MCF 10A (cell line): ENCODE results near the gene MVB12A. TPM values are rescaled to one million over a fixed set of nuclear protein-coding genes. Genes with fewer than 3 reads are reported as not detected.

Experiments used
- BruUV-seq: library from RNA; stranded (reverse); fragments of 400-500 nt; replicated peaks from 2 replicates; lab custom pipeline; 2021; lab: Mats Ljungman, UMichigan
- CTCF ChIA-PET: fragments of 300-600 bp; sonication (Branson Sonifier 250); formaldehyde crosslinking; extraction: SDS; loops from one replicate; lab custom pipeline; 2021; ENCODE audit warnings: antibody characterized with exemption, inconsistent platforms; lab: Yijun Ruan, JAX
- POLR2A ChIA-PET: fragments of 300-600, 350-650 bp; sonication (Branson Sonifier 250); formaldehyde crosslinking; extraction: SDS; loops from one replicate; lab custom pipeline; 2020; ENCODE audit warnings: antibody characterized with exemption, inconsistent platforms; lab: Yijun Ruan, JAX
- DNase-seq: peaks from one replicate; pipeline ENCODE4 v3.0.0-alpha.2; 2018; ENCODE audit not compliant: unreplicated experiment
- H3K27ac Mint-ChIP-seq: one replicate; pipeline ENCODE4 v1.8.0; 2022; ENCODE audit warnings: mild to moderate bottlenecking, low read depth, mixed read lengths; ENCODE audit not compliant: unreplicated experiment
- H3K27me3 Mint-ChIP-seq: one replicate; pipeline ENCODE4 v1.8.0; 2022; ENCODE audit warnings: mixed read lengths; ENCODE audit not compliant: insufficient read depth, unreplicated experiment
- H3K36me3 Mint-ChIP-seq: one replicate; pipeline ENCODE4 v1.8.0; 2022; ENCODE audit warnings: mild to moderate bottlenecking, moderate library complexity, mixed read lengths; ENCODE audit not compliant: insufficient read depth, unreplicated experiment
- H3K4me1 Mint-ChIP-seq: one replicate; pipeline ENCODE4 v1.8.0; 2022; ENCODE audit warnings: mixed read lengths; ENCODE audit not compliant: insufficient read depth, unreplicated experiment
- H3K4me3 Mint-ChIP-seq: one replicate; pipeline ENCODE4 v1.8.0; 2022; ENCODE audit warnings: mild to moderate bottlenecking, moderate library complexity, mixed read lengths; ENCODE audit not compliant: unreplicated experiment
- H3K9me3 Mint-ChIP-seq: one replicate; pipeline ENCODE4 v1.8.0; 2022; ENCODE audit warnings: mixed read lengths; ENCODE audit not compliant: unreplicated experiment
- CTCF ChIP-seq: fragments of 200-600 bp; IDR thresholded peaks from one replicate; pipeline ENCODE4 v1.8.0; 2022; ENCODE audit warnings: antibody characterized with exemption, mild to moderate bottlenecking; ENCODE audit not compliant: unreplicated experiment
- intact Hi-C: fragments of 100-400 bp; cut with micrococcal nuclease; formaldehyde crosslinking; loops from 2 replicates; pipeline ENCODE4 v1.14.1; 2022
- total RNA-seq: library from RNA; stranded (reverse); gene quantifications from 2 replicates; pipeline ENCODE4 v1.2.3, GENCODE V29; 2022

The MVB12A gene
- total RNA-seq, 1 experiment from 2014 or later, result 51.1 TPM

GRCh38 chr19:17445526-17446165, 25.8 kb downstream of the MVB12A start:
- ChIA-PET POLR2A (interaction anchor here (1.2 kb wide), 1 partner anchor 26 kb away, joined by 7 read pairs; the partner anchor contains the start of gene MVB12A), CTCF (interaction anchor here (1.0 kb wide), 1 partner anchor 322 kb away, joined by 3 read pairs; no protein-coding TSS in a partner anchor)
- H3K27ac Mint-ChIP-seq, result no peak overlapping the region
- intact Hi-C loops, result no loop called here
- H3K4me1 Mint-ChIP-seq, result peaks cover 5% of the 10 kb centered on the region
- H3K27me3 Mint-ChIP-seq, result no peaks in the 10 kb centered on the region
- no peak for DNase-seq
- H3K36me3 Mint-ChIP-seq, result no peaks in the 10 kb centered on the region
- no peaks in the 10 kb centered on the region for H3K9me3 Mint-ChIP-seq
- H3K4me3 Mint-ChIP-seq, result no peak overlapping the region
- BruUV-seq, result no TSS peak
- no peak for TF ChIP-seq CTCF

- POLR2A ChIA-PET, result interaction anchor here (0.7 kb wide), 1 partner anchor 27 kb away, joined by 3 read pairs; no protein-coding TSS in a partner anchor
- DNase-seq, result no peak
- no peak overlapping the region for H3K4me3 Mint-ChIP-seq
- intact Hi-C loops, result no loop called here
- no peak for TF ChIP-seq CTCF
- no peak overlapping the region for H3K27ac Mint-ChIP-seq
- no peaks in the 10 kb centered on the region for H3K27me3 Mint-ChIP-seq
- no TSS peak for BruUV-seq
- H3K4me1 Mint-ChIP-seq, result peaks cover 5% of the 10 kb centered on the region
- CTCF ChIA-PET, result no interaction called here
- H3K9me3 Mint-ChIP-seq, result no peaks in the 10 kb centered on the region
- H3K36me3 Mint-ChIP-seq, result no peaks in the 10 kb centered on the region
Observed at GRCh38 chr19:17447704-17448130, 27.9 kb downstream of the MVB12A start.

- POLR2A ChIA-PET, result no interaction called here
- CTCF ChIA-PET, result interaction anchor here (0.7 kb wide), 2 partner anchors 9 to 886 kb away, joined by 3 to 4 read pairs; no protein-coding TSS in a partner anchor
- peak; percentile 14 for TF ChIP-seq CTCF
- DNase-seq, result no peak
- no peaks in the 10 kb centered on the region for H3K36me3 Mint-ChIP-seq
- intact Hi-C loops, result no loop called here
- peaks cover 5% of the 10 kb centered on the region for H3K4me1 Mint-ChIP-seq
- H3K9me3 Mint-ChIP-seq, result no peaks in the 10 kb centered on the region
- no peaks in the 10 kb centered on the region for H3K27me3 Mint-ChIP-seq
- no peak within 1 kb of the TSS for H3K27ac Mint-ChIP-seq
- no peak within 1 kb of the TSS for H3K4me3 Mint-ChIP-seq
- no TSS peak for BruUV-seq
Observed at GRCh38 chr19:17448131-17448967, 28.5 kb downstream of the MVB12A start, which contains the start of gene TMEM221. Gene TMEM221, minus strand, starts transcription at chr19:17448668. Its CDS starts 206 bp downstream, at chr19:17448462.
